ENCODE measurements around the gene WSB1. TPM values are rescaled to one million over a fixed set of nuclear protein-coding genes. Genes with fewer than 3 reads are reported as not detected.

The WSB1 gene
- total and polyA plus RNA-seq, 10 of the 15 experiments (the other 5 are each of a cell fraction or from before 2014, with no cell fraction given): 26.6 to 458 (median 101) TPM

GRCh38 chr17:27265333-27265732 is 28.6 kb upstream of the WSB1 start:
- CTCF ChIA-PET: interaction anchor here (0.6 kb wide), 1 partner anchor 140 kb away, joined by 3 read pairs; no protein-coding TSS in a partner anchor

More at GRCh38 chr17:27265333-27265732, 28.6 kb upstream of the WSB1 start:
- no peaks in the 10 kb centered on the region for H3K79me2 ChIP-seq (ENCODE audit: control insufficient read depth, insufficient read depth, low read length)
- H3K27me3 ChIP-seq (replicated peaks in 1 of 2; ENCODE audit: control insufficient read depth in 2 of 2, insufficient read depth in 2 of 2, low read length in 1 of 2): no peaks in the 10 kb centered on the region
- H3K27ac ChIP-seq (ENCODE audit: control insufficient read depth, insufficient read depth): no peak overlapping the region
- intact Hi-C loops (cut with micrococcal nuclease; ENCODE audit: unreplicated experiment): no loop called here
- in situ Hi-C loops (cut with MboI): no loop called here
- no TSS peak for BruUV-seq (replicated peaks)
- H3K9me3 ChIP-seq (replicated peaks; ENCODE audit: control insufficient read depth, insufficient read depth, low read length): no peaks in the 10 kb centered on the region
- POLR2A ChIA-PET: interaction anchor here (1.3 kb wide), 1 partner anchor 23 kb away, joined by 3 read pairs; no protein-coding TSS in a partner anchor
- 0% methylated on average over 1 of the region's 1 CpG for WGBS (ENCODE audit: insufficient coverage, insufficient replicate concordance, low lambda C conversion rate, missing lambda C conversion rate)
- no peak for ATAC-seq
- H3K9ac ChIP-seq (ENCODE audit: control insufficient read depth, insufficient read depth, low read length): no peak overlapping the region
- no peak overlapping the region for H2AFZ ChIP-seq (ENCODE audit: control insufficient read depth, low read depth, low read length)
- no peaks in the 10 kb centered on the region for H4K20me1 ChIP-seq (ENCODE audit: control insufficient read depth, insufficient read depth)
- H3K4me1 ChIP-seq (ENCODE audit: control insufficient read depth, insufficient read depth, low read length): no peaks in the 10 kb centered on the region
- no peak overlapping the region for H3K4me3 ChIP-seq
- DNase-seq (ENCODE audit: low read depth, low spot score): no peak
- RAD21 ChIA-PET (ENCODE audit: unreplicated experiment): no interaction called here
- SMC1A ChIA-PET (ENCODE audit: uncharacterized antibody, unreplicated experiment): interaction anchor here (0.9 kb wide), 1 partner anchor 12 kb away, joined by 3 read pairs; no protein-coding TSS in a partner anchor
- H3K4me2 ChIP-seq (ENCODE audit: control insufficient read depth, insufficient read depth): no peak overlapping the region
- no peaks in the 10 kb centered on the region for H3K36me3 ChIP-seq (ENCODE audit: control insufficient read depth in 2 of 2, insufficient read depth in 2 of 2, low read length in 1 of 2)
- TF ChIP-seq TCF7 (IDR thresholded peaks at IDR 0.05; ENCODE audit: borderline replicate concordance): no peak
- no peak for TF ChIP-seq RAD21 (IDR thresholded peaks at IDR 0.05; ENCODE audit: insufficient read depth, low read depth, low read length)
- TF ChIP-seq ETV6 (conservative IDR thresholded peaks at IDR 0.05 in 1 of 2, IDR thresholded peaks at IDR 0.05 in 1 of 2; ENCODE audit: borderline replicate concordance in 1 of 2, low read depth in 1 of 2): no peak
- TF ChIP-seq ESRRA (IDR thresholded peaks at IDR 0.05; ENCODE audit: low read length): no peak
- no peak for TF ChIP-seq MAX (IDR thresholded peaks at IDR 0.05; ENCODE audit: low read depth, low read length)
- no peak for TF ChIP-seq ZBED1 (IDR thresholded peaks at IDR 0.05; ENCODE audit: borderline replicate concordance)
- TF ChIP-seq POLR2A (IDR thresholded peaks at IDR 0.05; ENCODE audit: low read depth, low read length): no peak
- TF ChIP-seq TCF12 (IDR thresholded peaks at IDR 0.05; ENCODE audit: low read depth, low read length): no peak
- no peak for TF ChIP-seq CBFB (IDR thresholded peaks at IDR 0.05; ENCODE audit: low read depth)
- no peak for TF ChIP-seq RBBP5 (conservative IDR thresholded peaks at IDR 0.05)
- TF ChIP-seq ZBTB11 (CRISPR knock-in tag; IDR thresholded peaks at IDR 0.05): no peak
- no peak for TF ChIP-seq CHD1 (IDR thresholded peaks at IDR 0.05; ENCODE audit: low read depth, low read length)
- no peak for TF ChIP-seq CBX5 (IDR thresholded peaks at IDR 0.05; ENCODE audit: low read depth)
- no peak for TF ChIP-seq SPI1 (IDR thresholded peaks at IDR 0.05; ENCODE audit: borderline replicate concordance, insufficient read depth, low read depth, low read length)
- no peak for TF ChIP-seq NKRF (conservative IDR thresholded peaks at IDR 0.05)
- no peak for TF ChIP-seq SMARCA5 (IDR thresholded peaks at IDR 0.05)
- no peak for TF ChIP-seq USF1 (IDR thresholded peaks at IDR 0.05; ENCODE audit: borderline replicate concordance, extremely low read length, insufficient read depth, low read depth, low read length)
- no peak for FAIRE-seq

Data from GM12878 (cell line).